Duodenal mucosa (tissue), 2 donors: ENCODE results near the gene CNRIP1.
"Not testable (repeated sequence)": the region's sequence is repeated elsewhere in the genome, so short reads cannot be mapped to it uniquely, and the experiment has no call there.

Experiments
- H3K27ac ChIP-seq: one replicate; pipeline ENCODE4 v1.7.0; 2013; ENCODE audit warnings: low read depth, low read length
- H3K27me3 ChIP-seq, 2 donors: one replicate each; pipeline ENCODE4 v1.7.0; 2013; ENCODE audit warnings: low read length in 2 of 2, control low read depth in 1 of 2; ENCODE audit not compliant: insufficient read depth in 2 of 2, control insufficient read depth in 1 of 2
- H3K36me3 ChIP-seq, 2 donors: one replicate each; pipeline ENCODE4 v1.7.0; 2013; ENCODE audit warnings: low read length in 2 of 2, control low read depth in 1 of 2; ENCODE audit not compliant: insufficient read depth in 2 of 2, control insufficient read depth in 1 of 2
- H3K4me1 ChIP-seq, 2 donors: one replicate each; pipeline ENCODE4 v1.7.0; 2013; ENCODE audit warnings: low read length in 2 of 2, control low read depth in 1 of 2; ENCODE audit not compliant: insufficient read depth in 2 of 2, control insufficient read depth in 1 of 2
- H3K4me3 ChIP-seq, 2 donors: one replicate each; pipeline ENCODE4 v1.7.0; 2013; ENCODE audit warnings: low read length in 2 of 2, low read depth in 1 of 2
- H3K9ac ChIP-seq, 2 donors: one replicate each; pipeline ENCODE4 v1.7.0; 2013; ENCODE audit warnings: low read length in 2 of 2, low read depth in 1 of 2
- H3K9me3 ChIP-seq, 2 donors: one replicate each; pipeline ENCODE4 v1.7.0; 2013; ENCODE audit warnings: low read length in 2 of 2, control low read depth in 1 of 2; ENCODE audit not compliant: control insufficient read depth in 1 of 2

The CNRIP1 gene

GRCh38 chr2:68359889-68360288 is 40.1 kb upstream of the CNRIP1 start:
- H3K9me3 ChIP-seq = no peaks in the 10 kb centered on the region
- H3K36me3 ChIP-seq = no peaks in the 10 kb centered on the region
- H3K9ac ChIP-seq = no peak overlapping the region
- H3K4me1 ChIP-seq = peaks cover 3 to 8% of the 10 kb centered on the region in 2 donors
- no peak overlapping the region for H3K27ac ChIP-seq
- H3K27me3 ChIP-seq = no peaks in the 10 kb centered on the region
- H3K4me3 ChIP-seq = no peak overlapping the region

- no peaks in the 10 kb centered on the region for H3K9me3 ChIP-seq
- H3K27ac ChIP-seq = no peak overlapping the region
- H3K27me3 ChIP-seq = no peaks in the 10 kb centered on the region
- no peak overlapping the region for H3K9ac ChIP-seq
- no peak overlapping the region for H3K4me3 ChIP-seq
- H3K4me1 ChIP-seq = peaks cover 0 to 2% of the 10 kb centered on the region in 2 donors
- no peaks in the 10 kb centered on the region for H3K36me3 ChIP-seq
These were observed 38.0 kb upstream of the CNRIP1 start for GRCh38 chr2:68357605-68358337.

GRCh38 chr2:68356599-68357239 is 37.0 kb upstream of the CNRIP1 start:
- Histone ChIP-seq H3K9ac (no peak overlapping the region), H3K4me3 (no peak overlapping the region), H3K4me1 (no peaks in the 10 kb centered on the region), H3K27ac (no peak overlapping the region), H3K9me3 (no peaks in the 10 kb centered on the region), H3K27me3 (no peaks in the 10 kb centered on the region), H3K36me3 (no peaks in the 10 kb centered on the region)

- Histone ChIP-seq H3K4me3 (no peak overlapping the region), H3K27me3 (no peaks in the 10 kb centered on the region), H3K27ac (no peak overlapping the region), H3K4me1 (no peaks in the 10 kb centered on the region), H3K9me3 (no peaks in the 10 kb centered on the region), H3K36me3 (no peaks in the 10 kb centered on the region), H3K9ac (no peak overlapping the region)
These were observed 33.1 kb upstream of the CNRIP1 start for GRCh38 chr2:68352651-68353391.

GRCh38 chr2:68351997-68352396 is 32.2 kb upstream of the CNRIP1 start:
- Histone ChIP-seq H3K36me3 (no peaks in the 10 kb centered on the region), H3K27me3 (no peaks in the 10 kb centered on the region), H3K4me1 (no peaks in the 10 kb centered on the region), H3K27ac (no peak overlapping the region), H3K4me3 (no peak overlapping the region), H3K9me3 (no peaks in the 10 kb centered on the region), H3K9ac (no peak overlapping the region)

- not testable (repeated sequence) for H3K36me3 ChIP-seq, H3K27ac ChIP-seq
These were observed 29.3 kb upstream of the CNRIP1 start for GRCh38 chr2:68349091-68349490.

GRCh38 chr2:68345129-68345875 is 25.6 kb upstream of the CNRIP1 start:
- Histone ChIP-seq H3K27me3 (peaks cover 6 to 8% of the 10 kb centered on the region in 2 donors), H3K4me3 (no peak overlapping the region), H3K4me1 (no peaks in the 10 kb centered on the region), H3K36me3 (no peaks in the 10 kb centered on the region), H3K27ac (no peak overlapping the region), H3K9me3 (no peaks in the 10 kb centered on the region), H3K9ac (no peak overlapping the region)

More at GRCh38 chr2:68349091-68349490, 29.3 kb upstream of the CNRIP1 start:
- not testable (repeated sequence) for H3K9ac ChIP-seq, H3K4me1 ChIP-seq, H3K9me3 ChIP-seq, H3K4me3 ChIP-seq, H3K27me3 ChIP-seq

GRCh38 chr2:68344031-68344430 is 24.3 kb upstream of the CNRIP1 start:
- H3K27me3 ChIP-seq = peaks cover 6 to 8% of the 10 kb centered on the region in 2 donors
- H3K4me1 ChIP-seq = no peaks in the 10 kb centered on the region
- no peak overlapping the region for H3K27ac ChIP-seq
- H3K9ac ChIP-seq = no peak overlapping the region
- no peak overlapping the region for H3K4me3 ChIP-seq
- no peaks in the 10 kb centered on the region for H3K36me3 ChIP-seq
- H3K9me3 ChIP-seq = no peaks in the 10 kb centered on the region

GRCh38 chr2:68342470-68342869 is 22.7 kb upstream of the CNRIP1 start:
- H3K27me3 ChIP-seq = peaks cover 6 to 8% of the 10 kb centered on the region in 2 donors
- no peaks in the 10 kb centered on the region for H3K36me3 ChIP-seq
- H3K9me3 ChIP-seq = no peaks in the 10 kb centered on the region
- H3K27ac ChIP-seq = no peak overlapping the region
- no peak overlapping the region for H3K4me3 ChIP-seq
- H3K9ac ChIP-seq = no peak overlapping the region
- H3K4me1 ChIP-seq = no peaks in the 10 kb centered on the region
